Measurements from ENCODE around the gene C1R. TPM values are rescaled to one million over a fixed set of nuclear protein-coding genes. Genes with fewer than 3 reads are reported as not detected.

C1R gene
- total and polyA plus RNA-seq, 2 of the 8 experiments (the other 6 are each of a cell fraction or from before 2014, with no cell fraction given), result 6.9 to 16.3 TPM

DNA sequence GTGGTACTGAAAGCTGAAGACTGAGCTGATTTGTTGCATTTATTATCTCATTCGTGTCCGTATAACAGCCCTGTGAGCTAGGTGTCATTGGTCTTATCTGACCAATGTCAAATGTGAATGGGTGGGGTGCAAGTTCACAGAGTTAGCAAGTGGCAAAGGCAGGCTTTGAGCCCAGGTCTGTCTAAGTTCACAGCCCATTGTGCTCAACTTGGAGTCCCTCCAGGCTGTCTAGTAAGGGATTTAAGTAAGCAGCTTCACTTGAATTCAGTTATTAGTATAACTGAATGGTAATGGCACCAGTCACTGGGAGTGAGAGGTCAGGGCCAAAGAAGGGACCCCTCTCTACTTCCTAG is 23.3 kb downstream of the C1R start (continued):
- no peak for TF ChIP-seq TAF1 (IDR thresholded peaks at IDR 0.05; ENCODE audit: low read depth, low read length)
- TF ChIP-seq, protein P1, sequence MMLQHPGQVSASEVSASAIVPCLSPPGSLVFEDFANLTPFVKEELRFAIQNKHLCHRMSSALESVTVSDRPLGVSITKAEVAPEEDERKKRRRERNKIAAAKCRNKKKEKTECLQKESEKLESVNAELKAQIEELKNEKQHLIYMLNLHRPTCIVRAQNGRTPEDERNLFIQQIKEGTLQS (IDR thresholded peaks at IDR 0.05; ENCODE audit: insufficient read depth, low read depth, low read length), result no peak
